Stomach (tissue), 9 donors: ENCODE data around the gene CBLC. TPM values are rescaled to one million over a fixed set of nuclear protein-coding genes. Genes with fewer than 3 reads are reported as not detected.

Source experiments
- DNase-seq, 2 donors: peaks; one replicate each; pipeline versions ENCODE4 v3.0.0 to v3.0.0-alpha.2; 2013 to 2019
- H3K27ac ChIP-seq, 5 donors: fragments of 200-600 bp in 4 of 5; sonication (generic) in 4 of 5; one replicate each; pipeline ENCODE4 v1.5.1; 2013 to 2019; ENCODE audit warnings: mild to moderate bottlenecking in 1 of 5, moderate library complexity in 1 of 5
- H3K27me3 ChIP-seq, 3 donors: fragments of 200-600 bp; sonication (generic); one replicate each; pipeline ENCODE4 v1.5.1; 2017 to 2019; ENCODE audit warnings: mixed run types in 1 of 3
- H3K36me3 ChIP-seq, 4 donors: fragments of 200-600 bp; sonication (generic); 1 replicate in 3 of 4; 2 replicates in 1 of 4; pipeline ENCODE4 v1.5.1; 2016 to 2019
- H3K4me1 ChIP-seq, 4 donors: fragments of 200-600 bp; sonication (generic); one replicate each; pipeline ENCODE4 v1.5.1; 2016 to 2019
- H3K4me3 ChIP-seq, 4 donors: fragments of 200-600 bp; sonication (generic) in 3 of 4; one replicate each; pipeline ENCODE4 v1.5.1; 2016 to 2019; ENCODE audit warnings: mild to moderate bottlenecking in 1 of 4
- H3K9me3 ChIP-seq, 4 donors: fragments of 200-600 bp; sonication (generic); one replicate each; pipeline ENCODE4 v1.5.1; 2016 to 2019
- EP300 ChIP-seq: sonication (generic); formaldehyde crosslinking; IDR thresholded peaks from one replicate; pipeline ENCODE4 v1.6.1; 2017; ENCODE audit warnings: antibody characterized with exemption
- POLR2A ChIP-seq, 4 donors: fragments of 450-650 bp; IDR thresholded peaks; one replicate each; pipeline ENCODE4 v1.6.1; 2016; ENCODE audit warnings: antibody characterized with exemption in 4 of 4, control low read depth in 2 of 4, mild to moderate bottlenecking in 1 of 4, moderate library complexity in 1 of 4
- POLR2AphosphoS5 ChIP-seq, 3 donors: sonication (generic); formaldehyde crosslinking; IDR thresholded peaks; one replicate each; pipeline ENCODE4 v1.6.1; 2016; ENCODE audit warnings: antibody characterized with exemption in 3 of 3
- WGBS, 5 donors: extraction: QIAGEN DNeasy Blood & Tissue Kit in 3 of 5; methylation state at CpG; one replicate each; pipeline versions ENCODE4 v1.1.5 to v1.1.7; 2013 to 2018; 5-methylcytosine and 5-hydroxymethylcytosine counted together
- intact Hi-C: fragments of 100-400 bp; cut with DNase I; formaldehyde crosslinking; loops from one replicate; pipeline ENCODE4 v1.15.1; 2023; ENCODE audit warnings: low total_unique reads
- polyA plus RNA-seq, 3 donors: library from polyadenylated mRNA; stranded (reverse); fragments of 200-250 nt; gene quantifications; one replicate each; pipeline ENCODE4 v1.2.3, GENCODE V29; 2013
- total RNA-seq, 5 donors: library from RNA; depleted of rRNA; stranded (reverse); fragments of >200 nt; gene quantifications; one replicate each; pipeline versions ENCODE4 v1.1.0 to v1.2.3, GENCODE V29; 2014 to 2016
- TF ChIP-seq, protein P1 (sequence below), 7 experiments: fragments of 450-650 bp in 4 of 7; fragments of 200-600 bp in 3 of 7; sonication (generic) in 3 of 7; IDR thresholded peaks; one replicate each; pipeline ENCODE4 v1.5.1; 2016 to 2019; ENCODE audit warnings: antibody characterized with exemption in 7 of 7, control low read depth in 2 of 7, mild to moderate bottlenecking in 1 of 7
- donor health status: healthy with polysubstance abuse.
- donor health status: Bipolar disorder and iron deficiency.
- donor health status: healthy.

Gene CBLC
- total and polyA plus RNA-seq, 8 donors = 13.2 to 178 (median 42.8) TPM

DNA sequence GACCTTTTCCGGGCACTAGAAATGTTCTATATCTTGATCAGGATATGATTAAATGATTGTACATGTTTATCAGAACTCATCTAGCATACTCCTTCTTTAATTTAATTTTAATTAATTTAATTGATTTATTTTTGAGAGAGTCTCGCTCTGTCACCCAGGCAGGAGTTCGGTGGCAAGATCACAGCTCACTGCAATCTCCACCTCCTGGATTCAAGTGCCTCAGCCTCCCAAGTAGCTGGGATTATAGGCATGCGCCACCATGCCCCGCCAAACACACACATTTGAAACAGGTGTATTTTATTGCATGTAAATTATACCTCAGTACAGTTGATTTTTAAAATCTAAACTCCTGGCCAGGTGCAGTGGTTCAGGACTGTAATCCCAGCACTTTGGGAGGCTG lies 46.6 kb upstream of the CBLC start:
- Histone ChIP-seq H3K36me3 (no peaks in the 10 kb centered on the region), H3K27ac (no peak overlapping the region), H3K27me3 (no peaks in the 10 kb centered on the region), H3K9me3 (no peaks in the 10 kb centered on the region), H3K4me1 (peaks cover 0 to 30% (median 8%) of the 10 kb centered on the region in 4 donors), H3K4me3 (no peak overlapping the region)
- no peak for DNase-seq
- intact Hi-C loops = no loop called here
- 82 to 98% (median 93%) methylated on average over 5 of the region's 5 CpGs for WGBS, 5 donors
- TF ChIP-seq EP300 (no peak), POLR2A (IDR thresholded peaks at IDR 0.05) (no peak), POLR2AphosphoS5 (IDR thresholded peaks at IDR 0.05) (no peak)
- TF ChIP-seq, protein P1, sequence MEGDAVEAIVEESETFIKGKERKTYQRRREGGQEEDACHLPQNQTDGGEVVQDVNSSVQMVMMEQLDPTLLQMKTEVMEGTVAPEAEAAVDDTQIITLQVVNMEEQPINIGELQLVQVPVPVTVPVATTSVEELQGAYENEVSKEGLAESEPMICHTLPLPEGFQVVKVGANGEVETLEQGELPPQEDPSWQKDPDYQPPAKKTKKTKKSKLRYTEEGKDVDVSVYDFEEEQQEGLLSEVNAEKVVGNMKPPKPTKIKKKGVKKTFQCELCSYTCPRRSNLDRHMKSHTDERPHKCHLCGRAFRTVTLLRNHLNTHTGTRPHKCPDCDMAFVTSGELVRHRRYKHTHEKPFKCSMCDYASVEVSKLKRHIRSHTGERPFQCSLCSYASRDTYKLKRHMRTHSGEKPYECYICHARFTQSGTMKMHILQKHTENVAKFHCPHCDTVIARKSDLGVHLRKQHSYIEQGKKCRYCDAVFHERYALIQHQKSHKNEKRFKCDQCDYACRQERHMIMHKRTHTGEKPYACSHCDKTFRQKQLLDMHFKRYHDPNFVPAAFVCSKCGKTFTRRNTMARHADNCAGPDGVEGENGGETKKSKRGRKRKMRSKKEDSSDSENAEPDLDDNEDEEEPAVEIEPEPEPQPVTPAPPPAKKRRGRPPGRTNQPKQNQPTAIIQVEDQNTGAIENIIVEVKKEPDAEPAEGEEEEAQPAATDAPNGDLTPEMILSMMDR (IDR thresholded peaks at IDR 0.05) = no peak

DNA sequence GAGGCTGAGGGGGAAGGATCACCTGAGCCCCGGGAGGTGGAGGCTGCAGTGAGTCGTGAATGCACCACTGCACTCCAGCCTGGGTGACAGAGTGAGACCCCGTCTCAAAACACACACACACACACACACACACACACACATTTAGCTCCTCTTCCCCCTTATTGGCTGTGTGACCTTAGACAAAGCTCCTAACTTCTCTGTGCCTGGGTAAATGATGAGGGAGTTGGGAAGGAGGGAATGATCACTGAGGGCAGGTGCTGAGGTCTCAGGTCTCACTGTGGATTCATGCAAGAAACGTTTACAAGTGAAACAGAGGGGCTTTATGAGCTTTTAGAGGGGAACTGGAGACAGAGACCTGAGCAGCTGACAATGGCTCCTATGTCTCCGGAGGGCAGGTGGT lies 46.1 kb upstream of the CBLC start:
- intact Hi-C loops = no loop called here
- TF ChIP-seq POLR2A (IDR thresholded peaks at IDR 0.05) (no peak), POLR2AphosphoS5 (IDR thresholded peaks at IDR 0.05) (no peak), EP300 (no peak)
- TF ChIP-seq, protein P1 (IDR thresholded peaks at IDR 0.05) = no peak
- no peak overlapping the region for H3K27ac ChIP-seq

DNA sequence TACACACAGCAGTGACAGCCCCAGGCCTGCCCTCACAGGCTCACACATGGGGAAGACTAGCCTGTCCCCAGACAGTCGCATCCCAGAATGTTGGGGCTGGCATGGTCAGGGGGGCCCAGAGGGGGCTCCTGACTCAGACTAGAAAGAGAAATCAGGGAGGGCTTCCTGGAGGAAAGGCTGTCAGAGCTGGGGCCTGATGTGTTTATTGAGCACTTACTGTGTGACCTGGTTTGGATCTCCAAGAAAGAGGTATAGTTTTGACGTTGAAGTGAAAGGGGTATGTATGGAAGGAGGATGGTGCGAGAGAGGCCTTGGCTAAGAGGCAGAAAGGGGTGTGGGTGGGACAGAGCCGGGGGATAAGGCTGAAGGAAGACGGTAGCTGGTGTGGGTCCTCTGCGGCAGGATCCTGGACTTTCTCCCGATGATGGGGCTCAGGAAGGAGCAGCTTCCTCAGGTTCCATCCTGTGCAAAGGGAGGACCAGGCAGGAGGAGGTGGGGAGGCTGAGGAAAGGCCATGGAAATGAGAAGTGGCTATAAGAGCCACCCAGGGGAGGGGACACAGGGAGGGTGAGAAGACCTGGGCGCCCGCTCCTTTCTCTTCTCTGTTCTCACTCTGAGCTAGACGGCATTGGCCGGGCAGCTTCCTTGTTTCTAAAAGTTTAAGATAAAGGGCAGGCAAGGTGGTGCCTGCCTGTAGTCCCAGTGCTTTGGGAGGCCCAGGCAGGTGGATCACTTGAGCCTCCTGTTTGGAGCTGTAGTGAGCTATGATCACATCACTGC lies 45.3 kb upstream of the CBLC start:
- 64 to 77% (median 65%) methylated on average over 11 of the region's 11 CpGs for WGBS, 5 donors
- Histone ChIP-seq H3K27me3 (no peaks in the 10 kb centered on the region), H3K27ac (peak overlapping the region in 3 of 5 donors; percentile 28 to 44 (median 31)), H3K4me1 (peaks cover 0 to 37% (median 5%) of the 10 kb centered on the region in 4 donors), H3K36me3 (no peaks in the 10 kb centered on the region), H3K9me3 (no peaks in the 10 kb centered on the region), H3K4me3 (no peak overlapping the region)
- intact Hi-C loops = no loop called here
- no peak for TF ChIP-seq EP300
- TF ChIP-seq, protein P1 (IDR thresholded peaks at IDR 0.05) = no peak
- TF ChIP-seq POLR2A (IDR thresholded peaks at IDR 0.05) = no peak
- no peak for TF ChIP-seq POLR2AphosphoS5 (IDR thresholded peaks at IDR 0.05)
- no peak for DNase-seq

More for the DNA sequence above, 46.1 kb upstream of the CBLC start:
- H3K4me1 ChIP-seq = peaks cover 0 to 29% (median 5%) of the 10 kb centered on the region in 4 donors
- no peak for DNase-seq
- WGBS, 5 donors = 76 to 87% (median 83%) methylated on average over 5 of the region's 5 CpGs
- H3K9me3 ChIP-seq = no peaks in the 10 kb centered on the region
- H3K27me3 ChIP-seq = no peaks in the 10 kb centered on the region
- no peaks in the 10 kb centered on the region for H3K36me3 ChIP-seq
- no peak overlapping the region for H3K4me3 ChIP-seq

DNA sequence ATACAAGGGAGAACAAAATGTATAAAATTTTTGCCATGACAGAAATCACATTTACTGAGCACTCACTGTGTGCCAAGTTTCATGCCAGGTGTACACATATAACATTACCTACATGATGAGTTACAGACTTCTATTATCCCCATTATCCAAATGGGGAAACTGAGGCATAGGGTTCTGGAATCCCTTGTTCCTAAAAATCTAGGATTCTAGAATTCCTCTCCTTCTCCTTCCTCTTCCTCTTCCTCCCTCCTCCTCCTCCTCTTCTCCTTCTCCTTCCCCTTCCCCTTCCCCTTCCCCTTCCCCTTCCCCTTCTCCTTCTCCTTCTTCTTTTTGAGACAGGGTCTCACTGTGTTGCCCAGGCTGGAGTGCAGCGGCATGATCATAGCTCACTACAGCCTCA lies 43.3 kb upstream of the CBLC start:
- no peaks in the 10 kb centered on the region for H3K27me3 ChIP-seq
- H3K36me3 ChIP-seq = no peaks in the 10 kb centered on the region
- no peaks in the 10 kb centered on the region for H3K9me3 ChIP-seq
- peaks cover 9 to 56% (median 20%) of the 10 kb centered on the region in 4 donors for H3K4me1 ChIP-seq
- DNase-seq = no peak
- peak overlapping the region in 4 of 5 donors; percentile 47 to 72 (median 58) for H3K27ac ChIP-seq
- TF ChIP-seq POLR2A (IDR thresholded peaks at IDR 0.05) = no peak
- no peak for TF ChIP-seq EP300
- no peak for TF ChIP-seq POLR2AphosphoS5 (IDR thresholded peaks at IDR 0.05)
- TF ChIP-seq, protein P1 (IDR thresholded peaks at IDR 0.05) = no peak
- H3K4me3 ChIP-seq = no peak overlapping the region
- intact Hi-C loops = no loop called here
- 0 to 46% (median 25%) methylated on average over 1 of the region's 1 CpG for WGBS, 5 donors
